Caco-2 (cell line): ENCODE results near the gene NCAM2. TPM values are rescaled to one million over a fixed set of nuclear protein-coding genes. Genes with fewer than 3 reads are reported as not detected.

Source experiments
- BruUV-seq: library from RNA; stranded (reverse); fragments of 400-500 nt; replicated peaks from 2 replicates; lab custom pipeline; 2021; lab: Mats Ljungman, UMichigan
- CTCF ChIA-PET: fragments of 300-600 bp; sonication (Branson Sonifier 250); formaldehyde crosslinking; loops from one replicate; lab custom pipeline; 2022; ENCODE audit warnings: antibody characterized with exemption; lab: Charles Lee
- POLR2A ChIA-PET: fragments of 300-600 bp; sonication (Branson Sonifier 250); formaldehyde crosslinking; loops from one replicate; lab custom pipeline; 2022; ENCODE audit warnings: antibody characterized with exemption; lab: Charles Lee
- DNase-seq, 2 experiments: peaks; one replicate each; pipeline versions ENCODE4 v3.0.0 to v3.0.0-alpha.2; 2020 to 2022
- H3K27me3 ChIP-seq: replicated peaks from 2 replicates; pipeline ENCODE4 v1.6.0; 2011; ENCODE audit warnings: low read length; ENCODE audit not compliant: control insufficient read depth, insufficient read depth
- H3K36me3 ChIP-seq: 2 replicates; pipeline ENCODE4 v1.5.1; 2011; ENCODE audit warnings: low read length; ENCODE audit not compliant: control insufficient read depth, insufficient read depth
- H3K4me1 ChIP-seq: fragments of 250-450 bp; sonication (Bioruptor Pico); 2 replicates; pipeline ENCODE4 v1.5.1; 2020; ENCODE audit warnings: mild to moderate bottlenecking
- H3K4me3 ChIP-seq: 2 replicates; pipeline ENCODE4 v1.5.1; 2011; ENCODE audit warnings: low read depth, mild to moderate bottlenecking, control low read depth, low read length
- H3K9me3 ChIP-seq: fragments of 250-450 bp; sonication (Bioruptor Pico); 2 replicates; pipeline ENCODE4 v1.5.1; 2020; ENCODE audit warnings: mild to moderate bottlenecking, moderate library complexity
- H3K27ac Mint-ChIP-seq: one replicate; pipeline ENCODE4 v1.8.0; 2022; ENCODE audit warnings: mixed read lengths; ENCODE audit not compliant: unreplicated experiment
- H3K27me3 Mint-ChIP-seq: one replicate; pipeline ENCODE4 v1.8.0; 2022; ENCODE audit warnings: mixed read lengths; ENCODE audit not compliant: insufficient read depth, unreplicated experiment
- H3K36me3 Mint-ChIP-seq: one replicate; pipeline ENCODE4 v1.8.0; 2022; ENCODE audit warnings: mild to moderate bottlenecking, mixed read lengths; ENCODE audit not compliant: insufficient read depth, unreplicated experiment
- H3K4me1 Mint-ChIP-seq: one replicate; pipeline ENCODE4 v1.8.0; 2022; ENCODE audit warnings: low read depth, mixed read lengths; ENCODE audit not compliant: unreplicated experiment
- H3K4me3 Mint-ChIP-seq: one replicate; pipeline ENCODE4 v1.8.0; 2022; ENCODE audit warnings: mild to moderate bottlenecking, moderate library complexity, mixed read lengths; ENCODE audit not compliant: unreplicated experiment
- H3K9me3 Mint-ChIP-seq: one replicate; pipeline ENCODE4 v1.8.0; 2022; ENCODE audit warnings: mixed read lengths; ENCODE audit not compliant: unreplicated experiment
- CTCF ChIP-seq, 2 experiments: fragments of 200-600 bp in 1 of 2; IDR thresholded peaks; 1 replicate in 1 of 2; 2 replicates in 1 of 2; pipeline versions ENCODE4 v1.5.1 to v1.8.0; 2011 to 2022; ENCODE audit warnings: antibody characterized with exemption in 1 of 2, control low read depth in 1 of 2, inconsistent platforms in 1 of 2, low read depth in 1 of 2, low read length in 1 of 2, mild to moderate bottlenecking in 1 of 2, moderate library complexity in 1 of 2; ENCODE audit not compliant: insufficient read depth in 1 of 2, severe bottlenecking in 1 of 2, unreplicated experiment in 1 of 2
- intact Hi-C: fragments of 100-400 bp; cut with micrococcal nuclease; formaldehyde crosslinking; loops from one replicate; pipeline ENCODE4 v1.10.0; 2022; ENCODE audit not compliant: unreplicated experiment
- total RNA-seq: library from RNA; stranded (reverse); gene quantifications from 2 replicates; pipeline ENCODE4 v1.2.3, GENCODE V29; 2022

The NCAM2 gene
- total RNA-seq, 1 experiment from 2014 or later: not detected

- Mint-ChIP-seq H3K9me3 (no peaks in the 10 kb centered on the region), H3K4me3 (no peak overlapping the region), H3K27ac (no peak overlapping the region), H3K4me1 (no peaks in the 10 kb centered on the region), H3K36me3 (no peaks in the 10 kb centered on the region), H3K27me3 (no peaks in the 10 kb centered on the region)
- Histone ChIP-seq H3K4me3 (no peak overlapping the region), H3K36me3 (no peaks in the 10 kb centered on the region), H3K9me3 (no peaks in the 10 kb centered on the region), H3K27me3 (no peaks in the 10 kb centered on the region), H3K4me1 (no peaks in the 10 kb centered on the region)
- POLR2A ChIA-PET: no interaction called here
- CTCF ChIA-PET: no interaction called here
- no peak for DNase-seq
- no peak for TF ChIP-seq CTCF (IDR thresholded peaks at IDR 0.05; ENCODE audit: insufficient read depth in 1 of 2, low read depth in 1 of 2, low read length in 1 of 2, severe bottlenecking in 1 of 2, unreplicated experiment in 1 of 2)
- intact Hi-C loops: no loop called here
- BruUV-seq: no TSS peak
Observed at GRCh38 chr21:20968391-20968790, 29.8 kb upstream of the NCAM2 start.

GRCh38 chr21:20970691-20971090 lies 27.5 kb upstream of the NCAM2 start:
- ChIA-PET CTCF (no interaction called here), POLR2A (no interaction called here)
- H3K27ac Mint-ChIP-seq: no peak overlapping the region
- Histone ChIP-seq H3K36me3 (no peaks in the 10 kb centered on the region), H3K4me1 (no peaks in the 10 kb centered on the region), H3K9me3 (no peaks in the 10 kb centered on the region), H3K27me3 (no peaks in the 10 kb centered on the region), H3K4me3 (no peak overlapping the region)
- H3K4me3 Mint-ChIP-seq: no peak overlapping the region
- DNase-seq: no peak
- no peaks in the 10 kb centered on the region for H3K9me3 Mint-ChIP-seq
- no TSS peak for BruUV-seq
- H3K27me3 Mint-ChIP-seq: no peaks in the 10 kb centered on the region
- H3K4me1 Mint-ChIP-seq: no peaks in the 10 kb centered on the region
- intact Hi-C loops: no loop called here
- H3K36me3 Mint-ChIP-seq: no peaks in the 10 kb centered on the region
- TF ChIP-seq CTCF (IDR thresholded peaks at IDR 0.05; ENCODE audit: insufficient read depth in 1 of 2, low read depth in 1 of 2, low read length in 1 of 2, severe bottlenecking in 1 of 2, unreplicated experiment in 1 of 2): no peak

GRCh38 chr21:20971296-20971921 lies 26.8 kb upstream of the NCAM2 start:
- no TSS peak for BruUV-seq
- no peaks in the 10 kb centered on the region for H3K36me3 ChIP-seq
- Mint-ChIP-seq H3K27ac (no peak overlapping the region), H3K4me1 (no peaks in the 10 kb centered on the region), H3K27me3 (no peaks in the 10 kb centered on the region), H3K9me3 (no peaks in the 10 kb centered on the region), H3K36me3 (no peaks in the 10 kb centered on the region), H3K4me3 (no peak overlapping the region)
- H3K9me3 ChIP-seq: no peaks in the 10 kb centered on the region
- ChIA-PET CTCF (interaction anchor here (0.5 kb wide), 2 partner anchors 195 to 1957 kb away, joined by 3 read pairs; no protein-coding TSS in a partner anchor), POLR2A (no interaction called here)
- no peak overlapping the region for H3K4me3 ChIP-seq
- H3K27me3 ChIP-seq: no peaks in the 10 kb centered on the region
- intact Hi-C loops: no loop called here
- H3K4me1 ChIP-seq: no peaks in the 10 kb centered on the region
- peak; percentile 42 for DNase-seq
- TF ChIP-seq CTCF (IDR thresholded peaks at IDR 0.05; ENCODE audit: insufficient read depth in 1 of 2, low read depth in 1 of 2, low read length in 1 of 2, severe bottlenecking in 1 of 2, unreplicated experiment in 1 of 2): peak in 1 of 2 experiments; percentile 59
